DOHH2 (cell line): Measurements from ENCODE around the gene GRID1.

ENCODE experiments used
- H3F3A ChIP-seq: fragments of 200-600 bp; sonication (generic), shearing (Covaris generic); 2 replicates; pipeline ENCODE4 v1.6.0; 2016; ENCODE audit warnings: antibody characterized with exemption, mild to moderate bottlenecking; ENCODE audit not compliant: control insufficient read depth, insufficient read depth
- H3K27ac ChIP-seq: fragments of 200-600 bp; sonication (generic); 2 replicates; pipeline ENCODE4 v1.5.1; 2014; ENCODE audit warnings: low read depth, mild to moderate bottlenecking, low read length, moderate library complexity
- H3K27me3 ChIP-seq: fragments of 200-600 bp; sonication (generic); 2 replicates; pipeline ENCODE4 v1.6.1; 2014; ENCODE audit warnings: mild to moderate bottlenecking, low read length, mixed read lengths; ENCODE audit not compliant: control insufficient read depth
- H3K36me3 ChIP-seq: fragments of 200-600 bp; sonication (generic); 2 replicates; pipeline ENCODE4 v1.6.1; 2014; ENCODE audit warnings: mild to moderate bottlenecking, low read length, moderate library complexity, mixed read lengths; ENCODE audit not compliant: control insufficient read depth
- H3K4me1 ChIP-seq: fragments of 200-600 bp; sonication (generic); 2 replicates; pipeline ENCODE4 v1.6.1; 2014; ENCODE audit warnings: mild to moderate bottlenecking, low read length, mixed read lengths; ENCODE audit not compliant: control insufficient read depth
- H3K4me2 ChIP-seq: fragments of 200-600 bp; sonication (generic); 2 replicates; pipeline ENCODE4 v1.6.0; 2014; ENCODE audit warnings: mild to moderate bottlenecking, low read length, moderate library complexity
- H3K4me3 ChIP-seq: fragments of 200-600 bp; sonication (generic); 2 replicates; pipeline ENCODE4 v1.5.1; 2014; ENCODE audit warnings: mild to moderate bottlenecking, low read length, mixed read lengths
- H3K79me2 ChIP-seq: fragments of 200-600 bp; sonication (generic); 2 replicates; pipeline ENCODE4 v1.6.1; 2014; ENCODE audit warnings: mild to moderate bottlenecking, low read length, mixed read lengths; ENCODE audit not compliant: control insufficient read depth
- H3K9me2 ChIP-seq: fragments of 200-600 bp; sonication (generic); replicated peaks from 2 replicates; pipeline ENCODE4 v1.6.1; 2014; ENCODE audit warnings: mild to moderate bottlenecking, low read length, mixed read lengths; ENCODE audit not compliant: control insufficient read depth
- H3K9me3 ChIP-seq: fragments of 200-600 bp; sonication (generic); 2 replicates; pipeline ENCODE4 v1.6.1; 2014; ENCODE audit warnings: antibody characterized with exemption, low read length, mixed read lengths; ENCODE audit not compliant: control insufficient read depth, insufficient read depth
- H4K20me1 ChIP-seq: fragments of 200-600 bp; sonication (generic); 2 replicates; pipeline ENCODE4 v1.6.0; 2014; ENCODE audit warnings: low read depth, mild to moderate bottlenecking, antibody characterized with exemption, low read length, moderate library complexity; ENCODE audit not compliant: control insufficient read depth, insufficient read depth
- EZH2phosphoT487 ChIP-seq: fragments of 200-600 bp; sonication (generic); IDR thresholded peaks from 2 replicates; pipeline ENCODE4 v1.6.1; 2017; ENCODE audit warnings: borderline replicate concordance, mild to moderate bottlenecking, antibody characterized with exemption, low read length, moderate library complexity, mixed read lengths
- TF ChIP-seq, protein P1 (sequence below): fragments of 200-600 bp; sonication (generic); IDR thresholded peaks from one replicate; pipeline ENCODE4 v1.5.1; 2014; ENCODE audit warnings: antibody characterized with exemption, mild to moderate bottlenecking, low read depth, low read length; ENCODE audit not compliant: poor library complexity, severe bottlenecking

The GRID1 gene

DNA sequence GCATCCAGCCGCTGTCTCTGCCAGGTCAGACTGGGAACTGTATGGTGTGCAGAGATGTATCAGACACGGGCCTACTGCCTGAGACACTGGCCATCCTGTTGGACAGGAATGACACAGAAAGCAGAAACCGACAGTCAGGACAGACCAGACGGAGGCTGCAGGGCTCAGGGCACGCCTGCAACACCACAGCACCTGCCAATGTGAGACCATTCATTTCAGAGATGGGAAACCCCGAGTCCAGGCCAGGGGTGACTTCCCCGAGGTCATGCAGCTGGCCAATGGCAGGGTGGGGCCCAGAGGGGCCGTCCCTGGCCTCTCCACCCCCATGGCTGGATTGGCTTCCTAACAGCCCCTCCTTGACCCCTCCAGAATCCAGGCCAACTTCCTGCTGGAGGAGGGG, 34.7 kb downstream of the GRID1 start:
- Histone ChIP-seq H3K36me3 (no peaks in the 10 kb centered on the region), H3F3A (no peaks in the 10 kb centered on the region), H3K4me1 (no peaks in the 10 kb centered on the region), H3K9me3 (no peaks in the 10 kb centered on the region), H3K27me3 (peaks cover 23% of the 10 kb centered on the region), H4K20me1 (no peaks in the 10 kb centered on the region; the same call in 1 of the 2 replicates), H3K9me2 (no peaks in the 10 kb centered on the region), H3K79me2 (no peaks in the 10 kb centered on the region), H3K4me3 (no peak overlapping the region), H3K4me2 (no peak overlapping the region), H3K27ac (no peak overlapping the region)
- TF ChIP-seq, protein P1, sequence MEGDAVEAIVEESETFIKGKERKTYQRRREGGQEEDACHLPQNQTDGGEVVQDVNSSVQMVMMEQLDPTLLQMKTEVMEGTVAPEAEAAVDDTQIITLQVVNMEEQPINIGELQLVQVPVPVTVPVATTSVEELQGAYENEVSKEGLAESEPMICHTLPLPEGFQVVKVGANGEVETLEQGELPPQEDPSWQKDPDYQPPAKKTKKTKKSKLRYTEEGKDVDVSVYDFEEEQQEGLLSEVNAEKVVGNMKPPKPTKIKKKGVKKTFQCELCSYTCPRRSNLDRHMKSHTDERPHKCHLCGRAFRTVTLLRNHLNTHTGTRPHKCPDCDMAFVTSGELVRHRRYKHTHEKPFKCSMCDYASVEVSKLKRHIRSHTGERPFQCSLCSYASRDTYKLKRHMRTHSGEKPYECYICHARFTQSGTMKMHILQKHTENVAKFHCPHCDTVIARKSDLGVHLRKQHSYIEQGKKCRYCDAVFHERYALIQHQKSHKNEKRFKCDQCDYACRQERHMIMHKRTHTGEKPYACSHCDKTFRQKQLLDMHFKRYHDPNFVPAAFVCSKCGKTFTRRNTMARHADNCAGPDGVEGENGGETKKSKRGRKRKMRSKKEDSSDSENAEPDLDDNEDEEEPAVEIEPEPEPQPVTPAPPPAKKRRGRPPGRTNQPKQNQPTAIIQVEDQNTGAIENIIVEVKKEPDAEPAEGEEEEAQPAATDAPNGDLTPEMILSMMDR = no peak
- no peak for TF ChIP-seq EZH2phosphoT487

DNA sequence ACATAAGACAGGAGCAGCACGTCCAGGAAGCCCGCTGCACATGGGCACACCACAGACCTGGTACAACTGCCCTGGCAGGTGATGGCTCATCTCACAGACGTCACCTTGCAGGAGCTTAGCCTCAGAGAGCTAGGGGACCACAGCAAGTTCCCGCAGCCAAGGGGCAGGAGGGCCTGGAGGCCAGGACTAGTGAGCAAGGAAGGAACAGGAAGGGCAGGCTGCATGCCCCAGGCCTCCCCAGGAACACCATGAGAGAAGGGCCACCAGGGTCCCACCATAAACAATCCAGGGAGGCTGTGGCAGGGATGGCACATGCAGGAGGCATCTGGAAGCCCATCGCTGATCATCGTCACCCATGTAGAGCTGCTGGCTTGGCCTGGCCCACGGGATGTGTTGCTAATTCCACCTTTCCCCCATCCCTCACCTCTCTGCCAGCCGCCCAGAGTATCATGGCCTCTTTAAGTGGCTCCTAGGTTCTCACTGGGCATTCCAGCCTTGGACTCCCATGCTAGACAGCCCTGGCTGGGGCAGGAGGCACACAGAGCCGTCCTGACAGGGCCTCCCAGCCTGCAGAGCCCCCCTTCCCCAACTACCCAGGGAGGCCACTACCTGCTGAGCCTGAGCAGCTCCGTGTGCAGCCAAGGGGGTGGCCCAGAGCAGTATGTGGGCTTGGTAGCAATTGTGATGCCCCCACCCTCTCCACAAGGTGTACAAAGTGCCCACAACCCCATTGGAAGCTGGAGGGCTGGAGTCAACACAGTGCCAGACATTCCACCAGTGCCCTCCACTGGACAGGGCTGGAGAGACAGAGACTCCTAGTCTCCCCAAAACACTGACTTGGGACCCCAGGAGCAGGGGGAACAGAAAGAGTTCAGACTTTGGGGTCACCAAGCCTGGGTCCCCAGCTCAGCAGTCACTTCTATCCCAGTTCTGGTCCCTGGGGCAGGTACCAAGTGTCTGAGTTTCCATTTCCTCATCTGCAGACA, 35.5 kb downstream of the GRID1 start:
- Histone ChIP-seq H3K4me2 (no peak overlapping the region), H3K4me3 (no peak overlapping the region), H3K9me3 (no peaks in the 10 kb centered on the region), H3K79me2 (no peaks in the 10 kb centered on the region), H3K36me3 (no peaks in the 10 kb centered on the region), H3K4me1 (no peaks in the 10 kb centered on the region), H3K27me3 (peaks cover 29% of the 10 kb centered on the region), H3K27ac (no peak overlapping the region), H3K9me2 (no peaks in the 10 kb centered on the region), H4K20me1 (no peaks in the 10 kb centered on the region; the same call in 1 of the 2 replicates), H3F3A (no peaks in the 10 kb centered on the region)
- TF ChIP-seq, protein P1 = peak; percentile 18
- no peak for TF ChIP-seq EZH2phosphoT487

DNA sequence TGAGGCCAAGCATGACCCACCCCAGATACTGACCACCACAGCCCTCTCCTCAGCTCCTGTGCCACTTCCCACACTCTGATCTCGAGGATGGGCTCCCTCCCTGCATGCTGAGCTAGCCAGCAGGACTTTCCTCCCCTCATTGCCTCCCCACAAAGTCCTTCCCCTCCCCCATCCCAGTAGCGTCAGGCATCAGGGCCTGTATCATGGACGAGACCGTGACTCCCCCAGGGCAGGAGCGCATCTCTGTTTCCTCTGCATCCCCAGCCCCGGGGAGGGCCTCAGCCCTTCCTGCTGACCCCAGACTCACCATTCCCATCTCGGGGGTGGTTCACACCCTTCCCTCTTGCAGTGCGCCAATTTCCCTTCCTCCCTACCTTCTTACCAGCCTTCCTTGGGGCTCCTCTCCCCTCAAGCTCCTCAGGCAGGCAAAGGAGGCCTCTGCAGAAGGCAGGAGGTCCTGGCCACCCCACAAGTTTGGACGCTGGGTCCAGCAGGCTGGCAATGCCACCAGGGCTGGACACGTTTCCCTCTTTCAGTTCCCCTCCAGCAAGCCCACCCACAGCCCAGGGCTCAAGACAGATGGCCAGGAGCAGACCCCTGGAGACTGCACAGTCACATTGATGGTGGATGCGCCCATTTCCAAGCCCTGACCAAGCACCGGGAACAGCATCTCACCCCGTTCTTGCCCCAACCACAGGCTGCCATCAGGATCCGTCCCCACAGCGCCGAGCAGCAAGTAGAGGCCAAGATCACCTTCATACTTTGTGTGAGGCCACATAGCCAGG, 36.5 kb downstream of the GRID1 start:
- no peaks in the 10 kb centered on the region for H3F3A ChIP-seq
- H3K9me3 ChIP-seq = no peaks in the 10 kb centered on the region
- H4K20me1 ChIP-seq = no peaks in the 10 kb centered on the region; the same call in 1 of the 2 replicates
- H3K36me3 ChIP-seq = no peaks in the 10 kb centered on the region
- H3K4me3 ChIP-seq = no peak overlapping the region
- peaks cover 37% of the 10 kb centered on the region for H3K27me3 ChIP-seq
- no peak overlapping the region for H3K4me2 ChIP-seq
- H3K9me2 ChIP-seq = no peaks in the 10 kb centered on the region
- no peak overlapping the region for H3K27ac ChIP-seq
- TF ChIP-seq EZH2phosphoT487 = no peak
- TF ChIP-seq, protein P1 = no peak
- no peaks in the 10 kb centered on the region for H3K79me2 ChIP-seq
- no peaks in the 10 kb centered on the region for H3K4me1 ChIP-seq
